ENCODE measurements around the gene PIK3CA. TPM values are rescaled to one million over a fixed set of nuclear protein-coding genes. Genes with fewer than 3 reads are reported as not detected.

The PIK3CA gene
- total and polyA plus RNA-seq, 2 experiments from 2014 or later = 5.1 to 13.4 TPM

DNA sequence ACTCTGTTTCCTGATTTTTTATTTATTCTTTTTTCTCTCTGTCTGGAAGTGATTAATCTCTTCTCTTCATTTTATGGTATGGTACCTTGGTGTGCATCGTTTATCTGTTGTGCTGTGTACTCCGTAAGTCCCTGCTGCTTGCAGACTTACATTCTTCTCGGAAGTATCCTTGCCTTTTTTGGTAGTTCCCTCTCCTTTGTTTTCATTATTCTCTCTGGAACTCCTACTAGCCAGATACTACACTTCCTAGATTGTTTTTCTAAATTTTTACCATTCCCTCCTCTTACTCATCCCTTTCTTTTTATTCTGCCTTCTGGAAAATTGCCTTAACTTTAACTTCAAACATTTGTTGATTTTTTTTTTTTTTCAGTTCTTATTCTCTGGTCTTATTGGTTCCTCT lies 27.2 kb downstream of the PIK3CA start (continued):
- TF ChIP-seq ZNF114 (CRISPR knock-in tag; IDR thresholded peaks at IDR 0.05) = no peak
- TF ChIP-seq NANOG (IDR thresholded peaks at IDR 0.05; ENCODE audit: borderline replicate concordance) = no peak

DNA sequence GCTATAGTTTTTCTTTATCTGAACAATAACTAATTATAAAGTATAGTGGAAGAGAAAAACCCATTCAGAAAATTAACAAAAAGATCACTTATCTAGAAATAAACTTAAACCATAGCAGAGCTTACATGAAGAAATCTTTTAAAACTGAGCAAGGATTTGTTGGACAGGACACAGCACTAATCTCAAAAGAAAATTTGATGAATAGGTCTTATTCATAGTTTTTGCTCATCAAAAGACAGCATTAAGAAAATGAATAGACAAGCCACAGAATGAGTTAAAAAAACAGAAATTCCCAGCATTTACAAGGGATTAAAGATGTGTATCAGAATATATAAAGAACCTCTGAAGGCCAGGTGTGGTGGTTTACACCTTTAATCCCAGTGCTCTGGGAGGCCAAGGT lies 29.5 kb downstream of the PIK3CA start:
- no peak overlapping the region for H3K4me3 ChIP-seq
- H3K27me3 Mint-ChIP-seq (ENCODE audit: insufficient read depth, low read depth, poor library complexity) = peaks cover 1% of the 10 kb centered on the region
- no peak for DNase-seq (ENCODE audit: low spot score)

More for the DNA sequence above, 29.5 kb downstream of the PIK3CA start:
- Histone ChIP-seq H2AFZ (no peak overlapping the region), H3K36me3 (ENCODE audit: insufficient read depth) (no peaks in the 10 kb centered on the region), H3K27ac (ENCODE audit: low read depth) (no peak overlapping the region), H4K20me1 (replicated peaks; ENCODE audit: insufficient read depth) (no peaks in the 10 kb centered on the region; the same call in 1 of the 2 replicates), H3K4me2 (no peak overlapping the region), H3K4me1 (ENCODE audit: insufficient read depth) (peaks cover 14% of the 10 kb centered on the region), H3K79me2 (replicated peaks; ENCODE audit: insufficient read depth) (peaks cover 59% of the 10 kb centered on the region), H3K27me3 (ENCODE audit: insufficient read depth) (no peaks in the 10 kb centered on the region), H3F3A (replicated peaks; ENCODE audit: low read depth) (no peaks in the 10 kb centered on the region), H3K9me2 (ENCODE audit: insufficient read depth) (no peaks in the 10 kb centered on the region)
- TF ChIP-seq STAT1 (IDR thresholded peaks at IDR 0.05; ENCODE audit: unreplicated experiment) = no peak
- TF ChIP-seq, protein P1, sequence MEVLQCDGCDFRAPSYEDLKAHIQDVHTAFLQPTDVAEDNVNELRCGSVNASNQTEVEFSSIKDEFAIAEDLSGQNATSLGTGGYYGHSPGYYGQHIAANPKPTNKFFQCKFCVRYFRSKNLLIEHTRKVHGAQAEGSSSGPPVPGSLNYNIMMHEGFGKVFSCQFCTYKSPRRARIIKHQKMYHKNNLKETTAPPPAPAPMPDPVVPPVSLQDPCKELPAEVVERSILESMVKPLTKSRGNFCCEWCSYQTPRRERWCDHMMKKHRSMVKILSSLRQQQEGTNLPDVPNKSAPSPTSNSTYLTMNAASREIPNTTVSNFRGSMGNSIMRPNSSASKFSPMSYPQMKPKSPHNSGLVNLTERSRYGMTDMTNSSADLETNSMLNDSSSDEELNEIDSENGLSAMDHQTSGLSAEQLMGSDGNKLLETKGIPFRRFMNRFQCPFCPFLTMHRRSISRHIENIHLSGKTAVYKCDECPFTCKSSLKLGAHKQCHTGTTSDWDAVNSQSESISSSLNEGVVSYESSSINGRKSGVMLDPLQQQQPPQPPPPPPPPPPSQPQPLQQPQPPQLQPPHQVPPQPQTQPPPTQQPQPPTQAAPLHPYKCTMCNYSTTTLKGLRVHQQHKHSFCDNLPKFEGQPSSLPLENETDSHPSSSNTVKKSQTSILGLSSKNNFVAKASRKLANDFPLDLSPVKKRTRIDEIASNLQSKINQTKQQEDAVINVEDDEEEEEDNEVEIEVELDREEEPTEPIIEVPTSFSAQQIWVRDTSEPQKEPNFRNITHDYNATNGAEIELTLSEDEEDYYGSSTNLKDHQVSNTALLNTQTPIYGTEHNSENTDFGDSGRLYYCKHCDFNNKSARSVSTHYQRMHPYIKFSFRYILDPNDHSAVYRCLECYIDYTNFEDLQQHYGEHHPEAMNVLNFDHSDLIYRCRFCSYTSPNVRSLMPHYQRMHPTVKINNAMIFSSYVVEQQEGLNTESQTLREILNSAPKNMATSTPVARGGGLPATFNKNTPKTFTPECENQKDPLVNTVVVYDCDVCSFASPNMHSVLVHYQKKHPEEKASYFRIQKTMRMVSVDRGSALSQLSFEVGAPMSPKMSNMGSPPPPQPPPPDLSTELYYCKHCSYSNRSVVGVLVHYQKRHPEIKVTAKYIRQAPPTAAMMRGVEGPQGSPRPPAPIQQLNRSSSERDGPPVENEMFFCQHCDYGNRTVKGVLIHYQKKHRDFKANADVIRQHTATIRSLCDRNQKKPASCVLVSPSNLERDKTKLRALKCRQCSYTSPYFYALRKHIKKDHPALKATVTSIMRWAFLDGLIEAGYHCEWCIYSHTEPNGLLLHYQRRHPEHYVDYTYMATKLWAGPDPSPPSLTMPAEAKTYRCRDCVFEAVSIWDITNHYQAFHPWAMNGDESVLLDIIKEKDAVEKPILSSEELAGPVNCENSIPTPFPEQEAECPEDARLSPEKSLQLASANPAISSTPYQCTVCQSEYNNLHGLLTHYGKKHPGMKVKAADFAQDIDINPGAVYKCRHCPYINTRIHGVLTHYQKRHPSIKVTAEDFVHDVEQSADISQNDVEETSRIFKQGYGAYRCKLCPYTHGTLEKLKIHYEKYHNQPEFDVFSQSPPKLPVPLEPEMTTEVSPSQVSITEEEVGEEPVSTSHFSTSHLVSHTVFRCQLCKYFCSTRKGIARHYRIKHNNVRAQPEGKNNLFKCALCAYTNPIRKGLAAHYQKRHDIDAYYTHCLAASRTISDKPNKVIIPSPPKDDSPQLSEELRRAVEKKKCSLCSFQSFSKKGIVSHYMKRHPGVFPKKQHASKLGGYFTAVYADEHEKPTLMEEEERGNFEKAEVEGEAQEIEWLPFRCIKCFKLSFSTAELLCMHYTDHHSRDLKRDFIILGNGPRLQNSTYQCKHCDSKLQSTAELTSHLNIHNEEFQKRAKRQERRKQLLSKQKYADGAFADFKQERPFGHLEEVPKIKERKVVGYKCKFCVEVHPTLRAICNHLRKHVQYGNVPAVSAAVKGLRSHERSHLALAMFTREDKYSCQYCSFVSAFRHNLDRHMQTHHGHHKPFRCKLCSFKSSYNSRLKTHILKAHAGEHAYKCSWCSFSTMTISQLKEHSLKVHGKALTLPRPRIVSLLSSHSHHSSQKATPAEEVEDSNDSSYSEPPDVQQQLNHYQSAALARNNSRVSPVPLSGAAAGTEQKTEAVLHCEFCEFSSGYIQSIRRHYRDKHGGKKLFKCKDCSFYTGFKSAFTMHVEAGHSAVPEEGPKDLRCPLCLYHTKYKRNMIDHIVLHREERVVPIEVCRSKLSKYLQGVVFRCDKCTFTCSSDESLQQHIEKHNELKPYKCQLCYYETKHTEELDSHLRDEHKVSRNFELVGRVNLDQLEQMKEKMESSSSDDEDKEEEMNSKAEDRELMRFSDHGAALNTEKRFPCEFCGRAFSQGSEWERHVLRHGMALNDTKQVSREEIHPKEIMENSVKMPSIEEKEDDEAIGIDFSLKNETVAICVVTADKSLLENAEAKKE (CRISPR knock-in tag; IDR thresholded peaks at IDR 0.05) = no peak
- TF ChIP-seq JUNB (IDR thresholded peaks at IDR 0.05; ENCODE audit: unreplicated experiment) = no peak
- TF ChIP-seq CREB1 (CRISPR knock-in tag; IDR thresholded peaks at IDR 0.05; ENCODE audit: low read depth) = no peak
- no peak for TF ChIP-seq NANOG (IDR thresholded peaks at IDR 0.05; ENCODE audit: borderline replicate concordance)
- TF ChIP-seq, protein P2, sequence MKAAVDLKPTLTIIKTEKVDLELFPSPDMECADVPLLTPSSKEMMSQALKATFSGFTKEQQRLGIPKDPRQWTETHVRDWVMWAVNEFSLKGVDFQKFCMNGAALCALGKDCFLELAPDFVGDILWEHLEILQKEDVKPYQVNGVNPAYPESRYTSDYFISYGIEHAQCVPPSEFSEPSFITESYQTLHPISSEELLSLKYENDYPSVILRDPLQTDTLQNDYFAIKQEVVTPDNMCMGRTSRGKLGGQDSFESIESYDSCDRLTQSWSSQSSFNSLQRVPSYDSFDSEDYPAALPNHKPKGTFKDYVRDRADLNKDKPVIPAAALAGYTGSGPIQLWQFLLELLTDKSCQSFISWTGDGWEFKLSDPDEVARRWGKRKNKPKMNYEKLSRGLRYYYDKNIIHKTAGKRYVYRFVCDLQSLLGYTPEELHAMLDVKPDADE (IDR thresholded peaks at IDR 0.05) = no peak
- TF ChIP-seq POLR2AphosphoS5 (IDR thresholded peaks at IDR 0.05; ENCODE audit: low read depth) = no peak
- no peak for TF ChIP-seq ZNF331 (CRISPR knock-in tag; IDR thresholded peaks at IDR 0.05; ENCODE audit: low read depth)
- TF ChIP-seq, protein P3, sequence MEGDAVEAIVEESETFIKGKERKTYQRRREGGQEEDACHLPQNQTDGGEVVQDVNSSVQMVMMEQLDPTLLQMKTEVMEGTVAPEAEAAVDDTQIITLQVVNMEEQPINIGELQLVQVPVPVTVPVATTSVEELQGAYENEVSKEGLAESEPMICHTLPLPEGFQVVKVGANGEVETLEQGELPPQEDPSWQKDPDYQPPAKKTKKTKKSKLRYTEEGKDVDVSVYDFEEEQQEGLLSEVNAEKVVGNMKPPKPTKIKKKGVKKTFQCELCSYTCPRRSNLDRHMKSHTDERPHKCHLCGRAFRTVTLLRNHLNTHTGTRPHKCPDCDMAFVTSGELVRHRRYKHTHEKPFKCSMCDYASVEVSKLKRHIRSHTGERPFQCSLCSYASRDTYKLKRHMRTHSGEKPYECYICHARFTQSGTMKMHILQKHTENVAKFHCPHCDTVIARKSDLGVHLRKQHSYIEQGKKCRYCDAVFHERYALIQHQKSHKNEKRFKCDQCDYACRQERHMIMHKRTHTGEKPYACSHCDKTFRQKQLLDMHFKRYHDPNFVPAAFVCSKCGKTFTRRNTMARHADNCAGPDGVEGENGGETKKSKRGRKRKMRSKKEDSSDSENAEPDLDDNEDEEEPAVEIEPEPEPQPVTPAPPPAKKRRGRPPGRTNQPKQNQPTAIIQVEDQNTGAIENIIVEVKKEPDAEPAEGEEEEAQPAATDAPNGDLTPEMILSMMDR (conservative IDR thresholded peaks at IDR 0.05; ENCODE audit: low read depth in 2 of 2) = no peak
- TF ChIP-seq, protein P4, sequence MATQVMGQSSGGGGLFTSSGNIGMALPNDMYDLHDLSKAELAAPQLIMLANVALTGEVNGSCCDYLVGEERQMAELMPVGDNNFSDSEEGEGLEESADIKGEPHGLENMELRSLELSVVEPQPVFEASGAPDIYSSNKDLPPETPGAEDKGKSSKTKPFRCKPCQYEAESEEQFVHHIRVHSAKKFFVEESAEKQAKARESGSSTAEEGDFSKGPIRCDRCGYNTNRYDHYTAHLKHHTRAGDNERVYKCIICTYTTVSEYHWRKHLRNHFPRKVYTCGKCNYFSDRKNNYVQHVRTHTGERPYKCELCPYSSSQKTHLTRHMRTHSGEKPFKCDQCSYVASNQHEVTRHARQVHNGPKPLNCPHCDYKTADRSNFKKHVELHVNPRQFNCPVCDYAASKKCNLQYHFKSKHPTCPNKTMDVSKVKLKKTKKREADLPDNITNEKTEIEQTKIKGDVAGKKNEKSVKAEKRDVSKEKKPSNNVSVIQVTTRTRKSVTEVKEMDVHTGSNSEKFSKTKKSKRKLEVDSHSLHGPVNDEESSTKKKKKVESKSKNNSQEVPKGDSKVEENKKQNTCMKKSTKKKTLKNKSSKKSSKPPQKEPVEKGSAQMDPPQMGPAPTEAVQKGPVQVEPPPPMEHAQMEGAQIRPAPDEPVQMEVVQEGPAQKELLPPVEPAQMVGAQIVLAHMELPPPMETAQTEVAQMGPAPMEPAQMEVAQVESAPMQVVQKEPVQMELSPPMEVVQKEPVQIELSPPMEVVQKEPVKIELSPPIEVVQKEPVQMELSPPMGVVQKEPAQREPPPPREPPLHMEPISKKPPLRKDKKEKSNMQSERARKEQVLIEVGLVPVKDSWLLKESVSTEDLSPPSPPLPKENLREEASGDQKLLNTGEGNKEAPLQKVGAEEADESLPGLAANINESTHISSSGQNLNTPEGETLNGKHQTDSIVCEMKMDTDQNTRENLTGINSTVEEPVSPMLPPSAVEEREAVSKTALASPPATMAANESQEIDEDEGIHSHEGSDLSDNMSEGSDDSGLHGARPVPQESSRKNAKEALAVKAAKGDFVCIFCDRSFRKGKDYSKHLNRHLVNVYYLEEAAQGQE (IDR thresholded peaks at IDR 0.05; ENCODE audit: unreplicated experiment) = no peak
- no peak for TF ChIP-seq EZH2phosphoT487 (IDR thresholded peaks at IDR 0.05; ENCODE audit: unreplicated experiment)
- TF ChIP-seq EZH2 (IDR thresholded peaks at IDR 0.05; ENCODE audit: low read depth, unreplicated experiment) = no peak
- no peak for TF ChIP-seq ZNF114 (CRISPR knock-in tag; IDR thresholded peaks at IDR 0.05)
- no peak overlapping the region for H3K4me3 Mint-ChIP-seq
- H3K27ac Mint-ChIP-seq = no peak overlapping the region
- ATAC-seq = no peak
- H3K9me3 Mint-ChIP-seq = no peaks in the 10 kb centered on the region; the same call in 1 of the 3 replicates
- no peaks in the 10 kb centered on the region for H3K36me3 Mint-ChIP-seq (ENCODE audit: low read depth)
- H3K4me1 Mint-ChIP-seq = peaks cover 28% of the 10 kb centered on the region
